Measurements from ENCODE around the gene ADH5. TPM values are rescaled to one million over a fixed set of nuclear protein-coding genes. Genes with fewer than 3 reads are reported as not detected.

Gene ADH5
- total RNA-seq, 1 experiment from 2014 or later: 163 TPM

GRCh38 chr4:99135541-99136162, 47.1 kb upstream of the ADH5 start:
- H3K4me2 ChIP-seq (ENCODE audit: low read length): no peak overlapping the region
- no peaks in the 10 kb centered on the region for H3K9me2 ChIP-seq (ENCODE audit: insufficient read depth)
- H3K4me3 ChIP-seq (replicated peaks in 1 of 2; ENCODE audit: low read depth in 1 of 2, low read length in 2 of 2): no peak overlapping the region
- DNase-seq (ENCODE audit: low read depth, low spot score) (no peak), ATAC-seq (no peak)
- H3K27ac ChIP-seq (ENCODE audit: low read depth, low read length): no peak overlapping the region
- ChIA-PET POLR2A (no interaction called here), RAD21 (ENCODE audit: low non-redundant PET in 1 of 2, low total read pairs in 2 of 2, uncharacterized antibody in 2 of 2, unreplicated experiment in 2 of 2) (no interaction called here), CTCF (no interaction called here)
- no peak for TF ChIP-seq CEBPB (IDR thresholded peaks at IDR 0.05; ENCODE audit: low read depth)
- TF ChIP-seq EZH2phosphoT487 (IDR thresholded peaks at IDR 0.05; ENCODE audit: borderline replicate concordance): no peak
- TF ChIP-seq SRF (IDR thresholded peaks at IDR 0.05; ENCODE audit: low read depth): no peak
- TF ChIP-seq RAD21 (IDR thresholded peaks at IDR 0.05; ENCODE audit: low read depth): no peak
- TF ChIP-seq MAX (IDR thresholded peaks at IDR 0.05): no peak
- TF ChIP-seq POLR2AphosphoS5 (IDR thresholded peaks at IDR 0.05; ENCODE audit: low read depth, low read length): no peak
- TF ChIP-seq JUND (IDR thresholded peaks at IDR 0.05): no peak
- TF ChIP-seq ELF1 (IDR thresholded peaks at IDR 0.05; ENCODE audit: borderline replicate concordance, low read depth): no peak
- no peak for TF ChIP-seq SIN3A (IDR thresholded peaks at IDR 0.05; ENCODE audit: low read depth)
- TF ChIP-seq REST (IDR thresholded peaks at IDR 0.05; ENCODE audit: low read depth): no peak
- H3K36me3 ChIP-seq (ENCODE audit: control insufficient read depth in 1 of 2, insufficient read depth in 2 of 2, low read length in 2 of 2): no peaks in the 10 kb centered on the region
- H3K9me3 ChIP-seq (ENCODE audit: control insufficient read depth in 1 of 2, insufficient read depth in 1 of 2, low read depth in 1 of 2, low read length in 2 of 2): no peaks in the 10 kb centered on the region
- BruUV-seq (replicated peaks): no TSS peak
- H2AFZ ChIP-seq (ENCODE audit: low read depth, low read length, poor library complexity, severe bottlenecking): no peak overlapping the region
- no peaks in the 10 kb centered on the region for H3K27me3 ChIP-seq (ENCODE audit: insufficient read depth, low read length)
- no peaks in the 10 kb centered on the region for H3K4me1 ChIP-seq (ENCODE audit: control insufficient read depth in 1 of 2, insufficient read depth in 2 of 2, low read length in 2 of 2)
- intact Hi-C loops (cut with micrococcal nuclease): no loop called here
- H3K9ac ChIP-seq (ENCODE audit: low read length): no peak overlapping the region
- H3K79me2 ChIP-seq (ENCODE audit: insufficient read depth, low read length): no peaks in the 10 kb centered on the region
- no peaks in the 10 kb centered on the region for H4K20me1 ChIP-seq (ENCODE audit: insufficient read depth)

All from HCT116 (cell line).